ENCODE data around the gene CSMD2.
"Not testable (repeated sequence)": the region's sequence is repeated elsewhere in the genome, so short reads cannot be mapped to it uniquely, and the experiment has no call there.

Gene CSMD2

DNA sequence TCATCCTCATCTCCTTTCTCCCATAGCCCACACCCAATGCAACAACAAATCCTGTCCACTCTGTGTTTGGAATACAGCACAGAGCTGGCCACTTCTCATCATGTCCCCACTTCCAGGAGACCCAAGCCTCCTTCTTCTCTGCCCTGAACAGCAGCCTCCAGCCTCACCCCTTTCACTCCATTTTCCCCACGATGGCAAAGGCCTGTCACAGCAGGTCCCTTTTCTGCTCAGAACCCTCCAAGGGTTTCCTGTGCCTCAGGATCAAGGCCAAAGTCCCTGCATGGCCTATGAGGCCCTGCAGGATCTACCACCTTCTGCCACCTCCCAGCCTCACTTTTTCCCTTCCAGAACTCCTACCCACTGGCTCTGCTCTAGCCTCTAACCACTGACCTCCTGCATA, 78.5 kb downstream of the CSMD2 start:
- TF ChIP-seq, protein P1, sequence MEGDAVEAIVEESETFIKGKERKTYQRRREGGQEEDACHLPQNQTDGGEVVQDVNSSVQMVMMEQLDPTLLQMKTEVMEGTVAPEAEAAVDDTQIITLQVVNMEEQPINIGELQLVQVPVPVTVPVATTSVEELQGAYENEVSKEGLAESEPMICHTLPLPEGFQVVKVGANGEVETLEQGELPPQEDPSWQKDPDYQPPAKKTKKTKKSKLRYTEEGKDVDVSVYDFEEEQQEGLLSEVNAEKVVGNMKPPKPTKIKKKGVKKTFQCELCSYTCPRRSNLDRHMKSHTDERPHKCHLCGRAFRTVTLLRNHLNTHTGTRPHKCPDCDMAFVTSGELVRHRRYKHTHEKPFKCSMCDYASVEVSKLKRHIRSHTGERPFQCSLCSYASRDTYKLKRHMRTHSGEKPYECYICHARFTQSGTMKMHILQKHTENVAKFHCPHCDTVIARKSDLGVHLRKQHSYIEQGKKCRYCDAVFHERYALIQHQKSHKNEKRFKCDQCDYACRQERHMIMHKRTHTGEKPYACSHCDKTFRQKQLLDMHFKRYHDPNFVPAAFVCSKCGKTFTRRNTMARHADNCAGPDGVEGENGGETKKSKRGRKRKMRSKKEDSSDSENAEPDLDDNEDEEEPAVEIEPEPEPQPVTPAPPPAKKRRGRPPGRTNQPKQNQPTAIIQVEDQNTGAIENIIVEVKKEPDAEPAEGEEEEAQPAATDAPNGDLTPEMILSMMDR (IDR thresholded peaks at IDR 0.05; ENCODE audit: low read depth, low read length), result no peak
- H3K4me3 ChIP-seq (ENCODE audit: low read depth, low read length), result no peak overlapping the region

DNA sequence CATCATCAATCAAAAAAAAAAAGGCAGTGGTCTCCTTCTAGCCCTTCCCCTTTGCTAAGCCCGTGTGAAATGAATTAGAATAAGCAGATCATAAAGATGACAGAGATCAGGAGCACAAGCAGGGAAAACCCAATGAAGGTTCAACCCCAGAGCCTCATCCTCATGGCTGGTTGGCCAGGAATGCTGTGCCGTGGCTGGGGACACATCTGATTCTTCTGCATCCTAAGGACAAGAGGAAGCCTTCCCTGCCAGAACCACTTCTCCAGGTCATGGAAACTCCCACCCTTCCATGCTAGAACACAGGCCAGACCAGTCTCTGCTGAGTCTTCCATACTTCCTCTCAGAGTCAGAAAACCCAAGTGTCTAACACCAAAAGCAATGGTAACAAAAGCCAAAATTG, 81.1 kb downstream of the CSMD2 start:
- TF ChIP-seq, protein P1 (IDR thresholded peaks at IDR 0.05; ENCODE audit: low read depth, low read length), result no peak

DNA sequence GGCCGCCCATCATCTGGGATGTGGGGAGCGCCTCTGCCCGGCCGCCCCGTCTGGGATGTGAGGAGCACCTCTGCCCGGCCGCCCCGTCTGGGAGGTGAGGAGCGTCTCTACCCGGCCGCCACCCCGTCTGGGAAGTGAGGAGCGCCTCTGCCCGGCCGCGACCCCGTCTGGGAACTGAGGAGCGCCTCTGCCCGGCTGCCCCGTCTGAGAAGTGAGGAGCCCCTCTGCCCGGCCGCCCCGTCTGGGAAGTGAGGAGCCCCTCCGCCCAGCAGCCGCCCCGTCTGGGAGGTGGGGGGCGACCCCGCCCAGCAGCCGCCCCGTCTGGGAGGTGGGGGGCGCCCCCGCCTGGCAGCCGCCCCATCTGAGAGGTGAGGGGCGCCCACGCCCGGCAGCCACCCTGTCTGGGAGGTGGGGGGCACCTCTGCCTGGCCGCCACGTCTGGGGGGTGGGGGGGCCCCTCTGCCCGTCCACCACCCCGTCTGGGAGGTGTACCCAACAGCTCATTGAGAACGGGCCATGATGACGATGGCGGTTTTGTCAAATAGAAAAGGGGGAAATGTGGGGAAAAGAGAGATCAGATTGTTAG, 82.9 kb downstream of the CSMD2 start:
- H3K4me3 ChIP-seq (ENCODE audit: low read depth, low read length), result not testable (repeated sequence)

More for the DNA sequence above, 81.1 kb downstream of the CSMD2 start:
- H3K4me3 ChIP-seq (ENCODE audit: low read depth, low read length), result no peak overlapping the region

DNA sequence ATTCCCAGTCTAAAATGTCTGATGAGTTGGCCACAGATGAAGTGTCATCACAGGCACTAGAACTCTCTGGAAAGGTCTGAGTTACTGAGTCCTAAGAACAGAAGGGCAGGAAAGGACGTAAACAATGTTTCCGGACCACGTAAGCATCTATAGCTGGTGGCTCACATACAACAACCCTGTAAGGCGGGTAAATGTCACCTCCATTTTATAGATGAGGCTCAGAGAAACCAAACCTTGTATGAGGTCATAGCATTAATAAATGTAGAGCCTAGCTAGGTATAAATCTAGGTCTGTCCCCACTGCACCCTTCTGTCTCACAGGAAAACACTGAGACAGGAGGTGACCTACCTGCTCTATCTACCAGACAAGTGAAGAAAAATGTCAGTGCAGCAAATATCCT, 86.6 kb downstream of the CSMD2 start:
- H3K4me3 ChIP-seq (ENCODE audit: low read depth, low read length), result no peak overlapping the region
- TF ChIP-seq, protein P1 (IDR thresholded peaks at IDR 0.05; ENCODE audit: low read depth, low read length), result no peak

DNA sequence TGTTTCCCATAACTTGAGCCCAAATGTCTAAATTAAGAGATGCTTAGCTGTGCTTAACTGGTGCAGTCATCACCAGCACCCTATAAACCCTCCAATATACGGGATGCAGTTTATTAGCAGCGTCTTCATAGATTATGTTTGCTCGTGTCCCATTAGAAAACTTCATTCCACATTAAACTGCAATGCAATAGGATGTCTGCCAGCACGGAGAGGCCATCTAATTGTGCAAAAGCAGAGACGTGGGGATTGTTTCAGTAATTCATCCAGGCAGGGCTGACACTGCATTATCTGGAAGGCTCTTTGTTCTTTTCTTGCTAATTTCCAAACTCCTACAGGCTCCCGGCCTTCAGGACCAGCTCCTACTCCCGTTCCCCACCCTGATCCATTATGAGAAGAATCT, 89.5 kb downstream of the CSMD2 start:
- H3K4me3 ChIP-seq (ENCODE audit: low read depth, low read length), result no peak overlapping the region
- TF ChIP-seq, protein P1 (IDR thresholded peaks at IDR 0.05; ENCODE audit: low read depth, low read length), result no peak

DNA sequence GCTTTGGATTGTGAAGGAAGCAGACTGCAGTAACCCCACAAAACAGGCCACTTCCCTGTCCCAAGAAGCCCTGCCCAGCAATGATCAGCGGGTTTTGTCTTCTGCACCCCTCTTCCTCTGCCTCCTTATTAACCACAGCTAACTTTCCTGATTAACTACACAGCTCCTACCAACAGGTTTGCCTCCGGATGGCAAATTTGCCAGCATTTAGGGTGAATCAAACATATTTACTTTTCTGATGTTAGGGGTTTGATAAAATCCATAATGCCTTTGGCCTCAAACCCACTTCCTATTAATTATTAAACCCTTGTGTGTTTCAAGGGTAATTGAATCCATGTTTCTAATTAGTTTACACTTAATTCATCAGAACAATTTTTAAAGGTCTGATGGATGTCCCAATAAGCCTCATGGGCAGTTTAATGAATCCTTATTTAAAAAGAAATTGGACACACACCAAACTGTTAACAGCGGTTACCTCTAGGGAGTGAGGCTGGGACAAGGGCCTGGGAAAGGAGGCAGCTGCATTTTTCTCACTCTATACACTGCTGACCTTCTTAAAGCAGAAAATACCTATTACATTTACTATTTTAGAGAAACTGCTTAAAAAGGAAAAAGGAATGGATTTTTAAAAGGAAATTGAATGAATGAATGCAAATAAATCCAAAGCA, 91.9 kb downstream of the CSMD2 start:
- TF ChIP-seq, protein P1 (IDR thresholded peaks at IDR 0.05; ENCODE audit: low read depth, low read length), result no peak
- H3K4me3 ChIP-seq (ENCODE audit: low read depth, low read length), result no peak overlapping the region

DNA sequence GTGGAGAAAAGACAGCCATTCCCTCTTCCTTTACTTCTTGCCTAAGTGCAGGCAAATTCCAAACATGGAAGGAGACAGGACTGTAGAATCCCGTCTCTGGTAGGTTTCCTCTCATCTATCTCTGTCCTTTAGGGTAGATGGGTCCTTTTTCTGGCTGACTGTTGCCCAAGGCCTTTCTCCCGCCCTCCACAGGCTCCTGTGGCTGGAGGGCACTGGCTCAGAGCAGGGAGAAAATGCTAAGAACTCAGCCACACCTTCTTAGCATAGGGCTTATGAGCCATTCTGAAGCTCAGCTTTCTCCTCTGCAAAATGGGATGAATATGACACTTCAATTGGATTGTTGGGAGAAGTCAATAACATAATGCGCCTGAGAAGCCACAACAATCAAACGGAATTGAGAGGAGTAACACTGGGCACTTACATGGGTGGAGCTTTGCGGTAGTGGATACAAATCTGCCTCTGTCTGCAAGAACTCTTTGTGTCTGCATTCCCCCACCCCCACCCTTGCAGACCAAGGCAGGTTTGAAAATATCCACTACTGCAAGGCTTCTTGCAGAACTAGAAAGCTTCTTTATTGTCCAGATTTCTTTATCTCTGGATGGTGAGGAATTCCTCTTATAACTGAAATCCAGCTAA, 94.7 kb downstream of the CSMD2 start:
- H3K4me3 ChIP-seq (ENCODE audit: low read depth, low read length), result no peak overlapping the region
- TF ChIP-seq, protein P1 (IDR thresholded peaks at IDR 0.05; ENCODE audit: low read depth, low read length), result no peak

All from WI38 (cell line).